NOMO-1 (cell line): ENCODE results near the gene G6PC1.
"Not testable (repeated sequence)": the region's sequence is repeated elsewhere in the genome, so short reads cannot be mapped to it uniquely, and the experiment has no call there.

Source experiments
- DNase-seq, 2 experiments: peaks; one replicate each; lab custom pipeline; 2025; ENCODE audit not compliant: unreplicated experiment in 2 of 2; lab: John Stamatoyannopoulos, UW

Gene G6PC1

DNA sequence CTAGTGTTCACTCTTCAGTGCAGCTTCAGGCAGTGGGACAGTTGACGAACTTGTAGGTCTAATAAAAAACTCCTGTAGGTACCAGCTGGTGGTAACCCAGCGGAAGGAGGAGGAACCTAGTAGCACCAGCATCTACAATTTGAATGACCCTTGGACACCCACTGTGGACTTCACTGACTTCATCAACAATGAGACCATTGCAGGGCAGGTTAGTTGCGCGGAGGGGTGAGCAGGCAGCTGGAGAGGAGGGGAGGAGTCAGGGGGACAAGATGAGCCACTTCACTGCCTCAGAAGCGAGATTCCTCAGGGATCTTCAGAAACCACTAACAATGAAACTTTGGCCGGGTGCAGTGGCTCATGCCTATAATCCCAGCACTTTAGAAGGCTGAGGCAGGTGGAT, 27.3 kb upstream of the G6PC1 start:
- no peak for DNase-seq

DNA sequence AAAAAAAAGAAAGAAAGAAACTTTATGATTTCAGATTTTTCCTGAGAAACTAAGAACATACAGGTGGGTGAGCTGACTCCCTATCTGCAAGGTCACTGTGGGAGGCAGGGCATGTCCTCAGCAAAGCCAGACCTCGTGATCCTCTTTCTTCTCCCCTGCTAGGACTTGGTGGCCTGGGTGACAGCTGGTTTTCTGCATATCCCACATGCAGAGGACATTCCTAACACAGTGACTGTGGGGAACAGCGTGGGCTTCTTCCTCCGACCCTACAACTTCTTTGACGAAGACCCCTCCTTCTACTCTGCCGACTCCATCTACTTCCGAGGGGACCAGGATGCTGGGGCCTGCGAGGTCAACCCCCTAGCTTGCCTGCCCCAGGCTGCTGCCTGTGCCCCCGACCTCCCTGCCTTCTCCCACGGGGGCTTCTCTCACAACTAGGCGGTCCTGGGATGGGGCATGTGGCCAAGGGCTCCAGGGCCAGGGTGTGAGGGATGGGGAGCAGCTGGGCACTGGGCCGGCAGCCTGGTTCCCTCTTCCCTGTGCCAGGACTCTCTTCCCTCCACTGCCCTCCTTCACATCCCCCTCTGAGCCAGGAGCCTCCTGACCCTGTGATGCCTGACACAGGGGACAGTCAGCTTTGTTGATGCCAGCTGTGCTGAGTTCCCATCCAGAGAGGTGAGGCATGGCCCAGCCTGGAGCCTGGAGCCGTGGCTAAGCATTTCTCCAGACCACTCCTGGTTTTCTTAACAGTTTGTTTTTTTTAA, 26.5 kb upstream of the G6PC1 start:
- DNase-seq: not testable (repeated sequence)

DNA sequence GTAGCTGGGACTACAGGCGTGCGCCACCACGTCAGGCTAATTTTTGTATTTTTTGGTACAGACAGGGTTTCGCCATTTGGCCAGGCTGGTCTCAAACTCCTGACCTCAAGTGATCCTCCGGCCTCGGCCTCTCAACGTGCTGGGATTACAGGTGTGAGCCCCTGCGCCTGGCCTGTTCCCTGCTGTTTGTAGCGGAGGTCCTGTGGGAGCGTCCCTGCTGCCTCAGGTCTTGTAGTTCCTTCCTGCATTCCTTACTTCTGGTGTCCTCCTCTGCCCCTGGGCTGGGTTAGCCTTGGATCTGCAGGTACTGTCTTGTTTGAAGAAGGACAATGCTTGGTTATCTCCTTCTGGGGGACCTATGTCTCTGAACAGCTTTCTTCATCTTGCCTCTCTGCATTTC, 23.6 kb upstream of the G6PC1 start:
- no peak for DNase-seq

DNA sequence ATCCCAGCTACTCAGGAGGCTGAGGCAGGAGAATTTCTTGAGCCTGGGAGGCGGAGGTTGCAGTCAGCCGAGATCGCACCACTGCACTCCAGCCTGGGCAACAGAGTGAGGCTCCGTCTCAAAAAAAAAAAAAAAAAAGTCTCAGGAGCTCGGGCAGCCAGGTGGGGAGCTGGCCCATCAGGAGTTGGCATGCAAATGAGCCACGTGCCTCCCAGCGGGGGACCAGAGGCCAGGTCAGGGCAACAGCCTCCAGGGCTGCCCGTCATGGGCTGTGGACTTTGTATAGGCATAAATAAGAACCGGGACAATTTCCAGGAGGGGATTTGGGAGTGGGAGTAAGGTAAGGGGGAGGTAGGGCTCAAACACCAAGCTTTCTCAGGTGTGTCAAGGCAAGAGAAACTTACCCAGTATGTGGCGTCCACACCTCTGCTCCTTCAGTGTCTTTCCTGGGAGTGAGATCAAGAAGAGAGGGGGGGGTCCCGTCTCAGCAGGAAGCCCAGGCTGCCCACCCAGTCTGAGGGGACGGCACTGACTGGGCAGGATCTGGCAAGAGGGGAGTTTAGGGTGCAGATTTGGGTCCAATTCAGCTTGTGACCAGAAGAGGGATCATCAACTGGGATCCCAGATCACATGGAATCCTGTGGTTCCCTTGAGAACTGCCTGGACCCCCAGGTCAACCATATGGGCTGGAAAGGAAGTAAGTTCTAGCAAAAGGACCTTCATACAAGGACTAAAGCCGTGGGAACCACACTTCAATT, 22.3 kb upstream of the G6PC1 start:
- no peak for DNase-seq

DNA sequence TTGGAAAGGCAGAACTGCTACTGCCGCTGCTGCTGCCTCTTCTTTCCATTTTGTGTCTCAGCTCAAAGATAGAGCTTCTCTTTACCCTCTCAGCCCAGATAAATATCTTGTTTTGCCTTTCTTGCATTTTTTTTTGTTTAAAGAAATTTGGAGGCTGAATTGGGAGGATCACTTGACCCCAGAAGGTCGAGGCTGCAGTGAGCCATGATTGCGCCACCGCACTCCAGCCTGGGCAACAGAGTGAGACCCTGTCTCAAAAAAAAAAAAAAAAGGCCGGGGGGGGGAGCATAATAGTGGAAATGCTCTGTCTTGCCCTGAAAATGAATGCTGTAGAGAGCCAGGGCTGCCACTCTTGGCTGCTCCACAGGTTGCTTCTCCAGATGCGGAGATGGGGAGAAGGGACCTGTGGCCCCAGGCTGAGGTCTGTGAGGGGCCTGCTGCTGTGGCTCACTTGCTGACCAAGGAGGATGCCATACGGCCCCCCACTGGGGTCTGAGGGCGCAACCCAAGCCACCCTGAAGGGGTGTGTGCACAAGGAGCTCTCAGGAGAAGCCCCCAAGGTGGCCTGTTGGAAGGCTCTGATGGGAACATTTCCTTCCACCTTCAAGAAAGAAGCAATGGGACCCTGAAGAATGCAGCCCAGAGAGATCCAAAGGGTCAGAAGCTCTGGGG, 21.5 kb upstream of the G6PC1 start:
- no peak for DNase-seq

DNA sequence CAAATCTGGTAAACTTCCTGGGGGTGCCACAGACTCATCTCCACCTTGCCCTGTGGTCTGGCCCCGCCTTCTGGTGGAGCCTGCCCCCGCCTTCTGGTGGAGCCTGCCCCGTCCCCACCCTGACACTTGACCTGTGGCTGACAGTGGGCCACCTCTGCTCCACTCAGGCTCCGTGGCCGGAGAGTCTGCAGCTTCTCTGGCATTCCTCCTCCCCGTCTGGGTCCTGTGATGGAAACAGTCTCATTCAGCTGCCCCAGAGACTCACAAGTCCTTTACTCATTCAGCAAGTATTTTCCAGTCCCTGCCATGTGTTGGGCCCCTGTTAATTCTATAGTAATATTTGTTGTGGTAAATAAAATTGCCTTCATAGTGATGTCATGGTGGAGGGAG, 21.0 kb upstream of the G6PC1 start:
- DNase-seq: no peak

DNA sequence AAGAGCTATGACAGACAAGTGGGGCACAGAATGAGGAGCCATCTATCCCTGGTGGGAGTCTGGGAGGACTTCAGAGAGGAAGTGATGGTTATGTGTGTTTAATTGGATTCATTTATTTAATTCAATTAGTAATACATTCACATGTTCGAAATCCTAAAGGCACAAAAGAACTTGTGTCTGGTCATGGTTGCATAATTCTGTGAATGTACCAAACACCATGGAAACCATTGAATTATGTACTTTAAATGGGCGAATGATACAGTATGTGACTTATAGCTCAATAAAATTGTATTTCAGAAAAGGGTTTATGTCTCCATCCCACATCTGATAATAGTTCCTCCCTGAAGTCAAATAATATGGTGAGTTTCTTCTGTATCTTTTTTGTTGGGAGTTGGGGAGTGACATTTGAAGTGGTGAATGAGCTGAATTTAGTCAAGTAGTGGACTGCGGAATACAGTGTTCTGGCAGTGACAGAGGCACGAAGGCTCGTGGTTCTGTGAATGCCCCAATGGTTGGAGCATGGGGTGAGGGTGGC, 19.8 kb upstream of the G6PC1 start:
- DNase-seq: no peak

DNA sequence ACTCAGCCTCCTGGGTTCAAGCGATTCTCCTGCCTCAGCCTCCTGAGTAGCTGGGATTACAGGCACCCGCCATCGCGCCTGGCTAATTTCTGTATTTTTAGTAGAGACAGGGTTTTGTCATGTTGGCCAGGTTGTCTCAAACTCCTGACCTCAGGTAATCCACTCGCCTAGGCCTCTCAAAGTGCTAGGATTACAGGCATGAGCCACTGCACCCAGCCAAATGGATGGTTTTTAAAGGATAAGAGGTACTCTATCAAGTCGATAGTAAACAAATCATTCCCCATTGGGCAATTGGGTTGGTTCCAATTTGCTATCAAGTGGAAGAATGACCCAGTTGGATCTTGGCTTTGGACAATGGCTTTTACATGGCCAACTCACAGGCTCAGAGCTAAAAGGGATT, 18.9 kb upstream of the G6PC1 start:
- DNase-seq: not testable (repeated sequence)

DNA sequence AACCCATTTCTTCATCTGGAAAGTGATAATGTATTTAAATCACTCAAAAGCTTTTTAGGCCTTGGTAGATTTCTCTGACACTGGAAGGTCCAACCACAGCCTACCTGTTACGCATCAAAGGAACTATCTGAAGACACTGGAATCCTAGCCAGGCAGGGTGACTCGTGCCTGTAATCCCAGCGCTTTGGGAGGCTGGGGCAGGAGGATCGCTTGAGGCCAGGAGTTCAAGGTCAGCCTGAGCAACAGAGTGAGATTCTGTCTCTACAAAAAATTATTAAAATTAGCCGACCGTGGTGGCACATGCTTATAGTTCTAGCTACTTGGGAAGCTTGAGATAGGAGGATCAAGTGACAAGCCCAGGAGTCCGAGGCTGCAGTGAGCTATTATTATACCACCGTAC, 18.4 kb upstream of the G6PC1 start:
- no peak for DNase-seq

DNA sequence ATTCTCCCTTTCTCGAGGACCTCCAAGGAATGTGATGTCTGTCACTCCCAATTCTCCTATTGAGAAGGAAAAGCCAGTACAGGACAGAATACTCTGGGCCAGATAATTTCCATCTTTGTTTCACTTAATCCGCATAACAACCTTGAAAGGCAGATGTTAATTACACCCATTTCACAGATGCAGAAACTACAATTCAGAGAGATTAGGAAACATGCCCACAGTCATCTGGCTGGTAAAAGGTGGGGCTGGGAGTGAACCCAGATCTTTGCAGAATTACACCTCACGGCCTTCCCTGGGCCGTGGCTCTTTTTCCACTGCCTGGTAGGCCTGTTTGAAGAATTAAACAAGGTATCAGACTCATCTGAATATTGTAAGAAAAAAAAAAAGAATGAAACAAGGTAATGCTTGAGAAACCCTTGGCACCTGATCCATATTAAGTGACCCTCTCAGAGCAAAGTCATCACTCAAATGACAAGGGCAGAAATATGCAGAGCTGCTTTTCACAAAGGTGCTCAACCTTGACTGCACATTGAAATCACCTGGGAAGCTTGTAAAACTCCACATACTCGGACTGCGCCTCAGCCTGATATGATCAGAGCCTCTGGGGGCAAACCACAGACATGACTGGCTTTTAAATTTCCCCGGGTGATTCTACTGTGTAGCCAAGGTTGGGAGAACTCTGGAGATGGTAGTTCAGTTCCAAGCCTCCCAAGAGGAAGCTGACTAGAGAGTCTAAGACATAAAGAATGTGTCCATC, 16.6 kb upstream of the G6PC1 start:
- no peak for DNase-seq

DNA sequence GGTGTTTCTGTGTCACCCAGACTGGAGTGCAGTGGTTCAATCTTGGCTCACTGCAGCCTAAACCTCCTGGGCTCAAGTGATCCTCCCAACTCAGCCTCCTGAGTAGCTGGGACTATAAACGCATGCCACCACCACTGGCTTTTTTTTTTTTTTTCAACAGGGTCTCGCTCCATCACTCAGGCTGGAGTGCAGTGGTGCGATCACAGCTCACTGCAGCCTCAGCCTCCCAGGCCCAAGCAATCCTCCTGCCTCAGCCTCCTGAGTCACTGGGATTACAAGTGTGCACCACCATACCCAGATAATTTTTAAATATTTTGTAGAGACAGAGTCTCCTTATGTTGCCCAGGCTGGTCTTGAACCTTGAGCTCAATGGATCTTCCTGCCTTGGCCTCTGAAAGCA, 14.8 kb upstream of the G6PC1 start:
- DNase-seq: not testable (repeated sequence)

DNA sequence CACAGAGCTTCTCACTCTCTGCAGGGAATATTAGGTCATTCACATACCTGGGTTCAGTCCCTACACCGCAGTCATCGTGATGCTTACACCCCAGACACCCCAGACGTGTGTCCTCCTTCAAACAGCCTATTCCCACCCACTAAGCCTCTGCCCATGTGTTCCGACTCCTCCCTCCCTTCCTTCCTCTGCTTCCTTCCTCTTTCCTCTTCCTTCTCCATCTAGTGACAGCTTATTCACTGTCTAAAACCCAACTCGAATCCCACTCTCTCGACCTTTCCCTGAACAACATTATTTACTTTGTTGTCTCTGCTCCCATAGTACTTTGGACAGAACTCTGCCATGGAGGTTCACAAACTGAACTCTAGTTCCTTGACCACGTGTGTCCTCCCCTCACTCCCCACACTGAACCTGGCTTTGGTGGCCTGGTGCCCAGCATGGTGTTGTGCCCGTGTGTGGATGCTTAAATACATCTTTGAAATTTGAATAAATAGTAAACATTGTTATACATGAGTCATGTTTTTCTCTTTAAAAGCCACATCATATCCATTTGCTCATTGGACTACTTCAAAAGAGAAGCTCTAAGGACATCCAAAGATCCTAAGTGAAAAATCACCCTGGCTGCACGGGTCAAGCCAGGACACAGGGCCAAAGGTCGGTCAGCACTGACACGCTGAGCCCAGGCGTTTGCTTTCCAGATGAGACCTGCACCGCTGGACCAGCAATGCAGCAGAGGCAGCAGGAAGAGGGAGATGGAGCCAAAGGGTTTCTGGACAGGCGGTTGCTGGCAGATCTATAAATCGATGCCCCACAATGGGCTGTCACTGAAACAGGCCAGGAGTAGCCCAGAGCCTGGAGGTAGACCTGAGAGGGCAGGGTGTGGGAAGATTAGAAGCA, 14.1 kb upstream of the G6PC1 start:
- peak in 1 of 2 experiments; percentile 39 for DNase-seq

DNA sequence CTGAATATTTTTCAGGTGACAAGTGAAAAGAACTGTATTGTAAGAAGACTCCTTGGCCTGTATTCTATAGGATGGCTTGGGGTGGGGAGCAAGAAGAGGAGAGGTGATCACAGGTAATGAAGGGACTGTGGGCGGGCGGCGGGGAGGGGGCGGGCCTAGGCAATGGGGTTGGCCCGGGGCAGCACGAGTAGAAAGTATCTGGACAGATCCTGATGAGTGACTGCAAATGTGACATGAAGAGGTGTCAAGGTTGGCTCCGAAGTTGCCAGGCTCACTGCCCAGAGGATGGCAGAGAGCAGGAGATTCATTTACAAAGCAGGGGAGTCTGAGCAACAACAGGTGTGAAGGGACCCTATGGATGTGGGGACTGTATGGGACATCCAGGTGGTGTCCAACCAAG, 10.8 kb upstream of the G6PC1 start:
- no peak for DNase-seq

DNA sequence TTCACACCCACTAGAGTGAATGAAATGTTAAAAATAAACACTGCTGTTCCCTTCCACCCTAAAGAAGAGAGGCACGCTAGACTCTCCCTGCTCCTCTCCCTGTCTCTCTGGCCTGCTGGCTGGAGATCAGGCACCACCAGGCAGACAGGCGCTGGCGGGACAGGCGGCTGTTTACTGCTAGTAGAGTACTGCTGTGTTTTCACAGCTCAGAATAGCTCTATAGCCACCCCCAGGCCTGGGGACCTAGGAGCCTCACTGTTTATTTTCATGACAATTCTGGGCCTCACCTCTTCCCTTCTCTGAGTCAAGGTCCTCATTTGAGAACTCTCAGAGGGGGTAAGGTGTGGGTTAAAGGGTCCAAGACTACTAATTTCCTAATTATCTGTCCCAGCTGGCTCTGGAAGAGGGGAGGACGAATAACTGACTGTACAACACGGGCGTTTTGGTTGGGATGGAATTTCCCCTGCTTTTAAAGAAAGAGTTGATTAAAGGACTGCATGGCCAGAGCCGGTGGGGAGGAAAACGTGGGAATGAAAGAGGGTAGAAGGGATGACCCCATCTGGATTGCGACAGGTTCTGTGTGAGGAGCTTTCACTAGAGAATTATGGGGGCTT, 9.0 kb upstream of the G6PC1 start:
- no peak for DNase-seq

DNA sequence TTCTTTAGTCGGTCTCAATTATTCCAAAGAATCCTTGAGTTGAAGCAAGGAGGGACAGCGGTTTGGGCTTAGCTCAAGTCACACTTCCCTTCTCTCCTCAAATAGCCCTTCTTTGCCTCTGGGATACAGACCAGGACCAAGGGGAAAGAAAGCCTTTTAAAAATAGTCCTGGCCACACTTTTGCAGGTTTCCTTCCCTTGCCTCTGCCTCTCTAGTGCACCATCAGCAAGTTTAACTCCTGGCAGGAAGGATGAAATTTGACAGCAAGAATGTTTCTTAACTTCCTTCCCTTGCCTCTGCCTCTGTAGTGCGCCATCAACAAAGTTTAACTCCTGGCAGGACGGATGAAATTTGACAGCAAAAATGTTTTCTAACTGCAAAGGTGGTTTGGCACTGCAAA, 7.2 kb upstream of the G6PC1 start:
- peak; percentile 30 to 33 for DNase-seq

DNA sequence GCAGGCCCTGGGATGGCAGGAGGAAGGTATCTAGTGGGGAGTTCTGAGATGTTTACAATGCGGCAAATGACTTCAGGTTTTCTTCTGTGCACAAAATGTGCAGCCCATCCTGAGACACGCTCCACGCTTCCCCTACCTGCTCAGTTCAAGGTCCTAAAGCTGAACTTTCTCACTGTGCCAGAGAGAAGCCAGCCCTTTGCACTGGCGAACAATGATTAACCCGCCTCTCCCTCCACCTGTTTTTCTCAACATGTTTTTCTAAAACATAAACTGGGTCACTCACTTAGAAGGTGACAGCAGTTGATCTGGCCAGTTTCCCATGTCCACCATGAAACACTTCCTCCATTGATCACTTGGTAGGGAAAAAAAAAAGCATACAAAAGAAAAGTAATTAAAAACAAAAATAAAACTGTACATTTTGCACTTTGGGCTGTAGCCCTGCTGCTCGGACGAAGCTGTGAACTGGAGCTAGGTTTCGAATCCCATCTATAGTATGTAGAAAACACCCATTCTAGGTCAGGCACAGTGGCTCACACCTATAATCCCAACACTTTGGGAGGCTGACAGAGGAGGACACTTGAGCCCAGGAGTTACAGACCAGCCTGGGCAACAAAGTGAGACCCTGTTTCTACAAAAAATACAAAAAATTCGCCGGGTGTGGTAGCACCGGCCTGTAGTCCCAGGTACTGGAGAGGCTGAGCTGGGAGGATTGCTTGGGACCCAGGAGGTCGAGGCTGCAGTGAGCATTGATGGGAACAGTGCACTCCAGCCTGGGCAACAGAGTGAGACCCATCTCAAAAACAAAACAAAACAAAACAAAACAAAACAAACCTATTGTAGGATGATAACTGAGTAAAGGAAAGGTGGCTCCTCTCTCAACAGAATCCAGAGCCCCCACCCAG, 6.1 kb upstream of the G6PC1 start:
- no peak for DNase-seq

DNA sequence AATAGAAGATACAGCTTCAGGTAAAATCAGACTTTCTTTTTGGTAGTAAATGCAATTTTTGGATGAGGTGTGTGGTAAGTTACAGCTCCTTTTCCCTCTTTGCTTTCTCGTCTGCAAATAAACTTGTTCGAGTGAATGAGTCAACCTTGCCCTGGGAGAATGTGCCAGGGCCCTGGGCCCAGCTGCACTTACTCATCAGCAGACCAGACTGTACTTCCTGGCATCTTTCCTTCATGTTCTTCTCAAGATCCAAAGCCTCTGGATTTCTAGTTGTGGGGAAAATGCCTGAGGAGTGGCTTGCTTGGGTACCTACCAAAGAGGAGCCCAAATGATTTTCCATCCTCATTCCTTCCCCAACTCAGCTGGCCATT, 5.4 kb upstream of the G6PC1 start:
- DNase-seq: no peak

DNA sequence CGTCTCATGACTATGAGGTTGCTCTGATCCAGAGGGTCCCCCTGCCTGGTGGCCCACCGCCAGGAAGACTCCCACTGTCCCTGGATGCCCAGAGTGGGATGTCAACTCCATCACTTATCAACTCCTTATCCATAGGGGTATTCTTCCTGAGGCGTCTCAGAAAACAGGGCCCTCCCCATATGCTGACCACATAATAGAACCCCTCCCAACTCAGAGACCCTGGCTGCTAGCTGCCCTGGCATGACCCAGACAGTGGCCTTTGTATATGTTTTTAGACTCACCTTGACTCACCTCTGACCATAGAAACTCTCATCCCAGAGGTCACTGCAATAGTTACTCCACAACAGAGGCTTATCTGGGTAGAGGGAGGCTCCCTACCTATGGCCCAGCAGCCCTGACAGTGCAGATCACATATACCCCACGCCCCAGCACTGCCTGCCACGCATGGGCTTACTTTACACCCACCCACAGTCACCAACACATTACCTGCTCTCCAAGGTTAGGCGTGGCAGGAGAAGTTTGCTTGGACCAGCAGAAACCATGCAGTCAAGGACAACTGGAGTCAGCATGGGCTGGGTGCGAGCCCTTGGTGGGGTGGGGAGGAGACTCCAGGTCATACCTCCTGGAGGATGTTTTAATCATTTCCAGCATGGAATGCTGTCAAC, 2.3 kb upstream of the G6PC1 start:
- DNase-seq: no peak
